PFSK-1 (cell line): ENCODE data around the gene STK16.

Experiments
- FOXP2 ChIP-seq: optimal IDR thresholded peaks from 2 replicates; pipeline ENCODE3; 2011; ENCODE audit warnings: borderline replicate concordance, control low read depth, inconsistent platforms; ENCODE audit not compliant: insufficient read depth; ENCODE audit errors: extremely low read length, extremely low read depth
- POLR2AphosphoS5 ChIP-seq: IDR thresholded peaks from 2 replicates; pipeline ENCODE4 v1.6.1; 2012; ENCODE audit warnings: low read depth, mild to moderate bottlenecking, control low read depth, low read length, moderate library complexity
- REST ChIP-seq, 2 experiments: IDR thresholded peaks; 2 replicates each; pipeline versions ENCODE4 v1.6.1 to v1.8.0; 2011 to 2012; ENCODE audit warnings: low read depth in 2 of 2, low read length in 2 of 2, control low read depth in 1 of 2, inconsistent platforms in 1 of 2, mild to moderate bottlenecking in 1 of 2, moderate library complexity in 1 of 2; ENCODE audit not compliant: insufficient read depth in 1 of 2
- SIN3A ChIP-seq: IDR thresholded peaks from 2 replicates; pipeline ENCODE4 v1.6.1; 2012; ENCODE audit warnings: mild to moderate bottlenecking, low read length, moderate library complexity, borderline replicate concordance; ENCODE audit not compliant: insufficient read depth
- TAF1 ChIP-seq: IDR thresholded peaks from 2 replicates; pipeline ENCODE4 v1.6.1; 2012; ENCODE audit warnings: low read length, control low read depth, borderline replicate concordance; ENCODE audit not compliant: insufficient read depth

- TF ChIP-seq TAF1 (no peak), POLR2AphosphoS5 (0 out of 2 replicates have a peak, but pooled peaks have one; percentile 6), SIN3A (no peak), REST (IDR thresholded peaks at IDR 0.05; ENCODE audit: insufficient read depth in 1 of 2, low read depth in 2 of 2, low read length in 2 of 2) (no peak), FOXP2 (no peak)
Measured at GRCh38 chr2:219207134-219207883, 38.0 kb upstream of the STK16 start.
